NCI-H1105 (cell line): ENCODE data around the gene HARBI1.
A peak's percentile ranks its signal among the peaks of the same experiment; 100 is the strongest.

Source experiments
- DNase-seq: peaks from one replicate; lab custom pipeline; 2025; lab: John Stamatoyannopoulos, UW

Gene HARBI1, protein sequence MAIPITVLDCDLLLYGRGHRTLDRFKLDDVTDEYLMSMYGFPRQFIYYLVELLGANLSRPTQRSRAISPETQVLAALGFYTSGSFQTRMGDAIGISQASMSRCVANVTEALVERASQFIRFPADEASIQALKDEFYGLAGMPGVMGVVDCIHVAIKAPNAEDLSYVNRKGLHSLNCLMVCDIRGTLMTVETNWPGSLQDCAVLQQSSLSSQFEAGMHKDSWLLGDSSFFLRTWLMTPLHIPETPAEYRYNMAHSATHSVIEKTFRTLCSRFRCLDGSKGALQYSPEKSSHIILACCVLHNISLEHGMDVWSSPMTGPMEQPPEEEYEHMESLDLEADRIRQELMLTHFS

DNA sequence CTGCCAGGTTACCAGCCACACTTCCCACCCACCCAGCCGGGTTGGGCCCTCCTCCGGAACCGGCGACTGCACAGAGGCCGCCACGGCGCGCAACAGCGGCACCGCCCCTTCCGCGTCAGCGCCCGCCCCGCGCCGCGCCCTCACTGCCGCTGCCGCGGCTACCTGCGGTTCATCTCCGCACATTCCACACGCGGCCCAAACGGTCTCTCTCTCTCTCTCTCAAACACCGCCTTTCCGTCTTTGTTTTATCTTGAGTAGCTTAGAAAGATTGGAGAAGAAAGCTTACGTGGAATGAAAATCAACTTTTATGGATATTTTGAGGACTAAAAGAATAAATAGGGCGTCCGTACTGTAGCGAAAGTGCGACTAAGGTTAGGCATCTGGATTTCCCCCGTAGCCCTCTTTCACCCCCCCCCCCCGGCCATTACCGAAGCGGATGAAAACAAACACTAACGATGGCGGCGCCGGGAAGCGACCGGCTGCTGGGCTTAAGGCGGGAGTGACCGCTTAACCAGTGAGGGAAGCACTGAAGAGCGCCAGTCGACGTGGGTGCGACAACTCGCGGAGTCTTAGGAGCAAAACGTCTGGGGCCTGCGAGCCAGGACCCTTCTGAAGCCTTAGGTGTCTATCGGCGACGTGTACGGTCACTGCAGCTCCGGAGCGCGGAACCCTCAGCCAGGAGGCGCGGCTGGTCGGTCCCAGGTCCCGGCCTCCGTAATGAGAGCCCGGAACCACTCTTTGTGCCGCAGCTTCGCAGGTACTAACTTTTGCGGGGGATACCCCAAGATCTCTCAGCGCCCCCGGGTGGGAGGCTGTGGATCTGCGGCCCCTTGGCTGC lies at the start of gene HARBI1, which contains the start of gene ATG13:
TSS of gene HARBI1 (minus strand) at position 94 of the 838 bp plus-strand sequence. CDS start 990 bp downstream, outside the sequence.
TSS of gene ATG13 (plus strand) at position 420 of the 838 bp plus-strand sequence. CDS start 26,739 bp downstream, outside the sequence.
- peak; percentile 90 for DNase-seq

DNA sequence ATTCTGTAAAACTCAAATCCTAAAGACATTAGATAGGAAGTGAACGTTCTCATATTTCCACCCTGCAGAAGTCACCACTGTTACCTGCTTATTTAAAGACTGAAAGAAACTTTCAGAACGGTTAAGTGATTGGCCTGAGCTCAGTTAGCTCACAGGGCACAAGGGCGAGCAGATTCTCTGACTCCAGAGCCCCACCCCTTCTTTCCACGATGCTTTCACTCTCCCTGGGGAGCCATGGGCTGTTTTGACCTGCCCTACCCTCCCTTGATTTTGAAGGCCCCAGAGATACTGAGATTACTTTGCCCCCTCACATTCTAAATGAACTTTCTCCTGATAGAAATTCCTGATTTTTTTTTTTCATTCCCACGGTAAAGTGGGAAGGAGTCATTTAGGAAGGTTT lies 49.5 kb upstream of the HARBI1 start:
- DNase-seq, result no peak

DNA sequence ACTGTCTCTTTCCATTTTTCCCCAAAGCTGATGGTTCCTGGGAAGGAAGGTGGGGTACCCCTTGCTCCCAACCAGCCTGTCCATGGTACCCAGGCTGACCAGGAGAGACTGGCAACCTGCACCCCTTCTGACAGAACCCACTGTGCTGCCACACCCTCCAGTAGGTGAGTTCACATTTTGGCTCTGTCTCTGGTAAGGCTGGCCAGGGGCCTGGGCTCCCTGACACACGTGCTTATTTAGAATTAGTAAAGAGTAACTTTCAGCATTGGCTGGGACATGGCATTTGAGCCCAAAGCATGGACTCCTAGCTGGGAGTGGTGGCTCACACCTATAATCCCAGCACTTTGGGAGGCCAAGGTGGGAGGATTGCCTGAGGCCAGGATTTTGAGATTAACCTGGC lies 48.3 kb upstream of the HARBI1 start:
- DNase-seq, result no peak

DNA sequence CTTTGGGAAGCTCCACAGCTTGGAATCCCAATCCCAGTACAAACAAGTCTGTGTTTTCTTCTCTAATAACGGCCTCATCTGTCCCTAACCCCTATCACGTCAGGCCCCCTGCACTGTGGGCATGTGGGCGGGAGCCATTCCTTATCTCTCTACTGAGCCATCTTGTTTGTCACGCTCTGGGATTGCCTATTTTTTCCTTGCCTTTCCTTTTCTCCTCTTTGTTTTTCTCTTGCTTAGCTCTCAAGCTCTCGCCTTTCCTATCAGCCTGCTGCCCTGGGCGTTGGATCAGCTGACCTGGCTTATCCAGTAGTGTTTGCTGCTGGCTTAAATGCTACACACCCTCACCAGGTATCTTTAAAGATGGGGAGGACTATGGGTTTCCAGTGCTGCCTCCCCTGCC lies 47.6 kb upstream of the HARBI1 start:
- DNase-seq, result no peak

DNA sequence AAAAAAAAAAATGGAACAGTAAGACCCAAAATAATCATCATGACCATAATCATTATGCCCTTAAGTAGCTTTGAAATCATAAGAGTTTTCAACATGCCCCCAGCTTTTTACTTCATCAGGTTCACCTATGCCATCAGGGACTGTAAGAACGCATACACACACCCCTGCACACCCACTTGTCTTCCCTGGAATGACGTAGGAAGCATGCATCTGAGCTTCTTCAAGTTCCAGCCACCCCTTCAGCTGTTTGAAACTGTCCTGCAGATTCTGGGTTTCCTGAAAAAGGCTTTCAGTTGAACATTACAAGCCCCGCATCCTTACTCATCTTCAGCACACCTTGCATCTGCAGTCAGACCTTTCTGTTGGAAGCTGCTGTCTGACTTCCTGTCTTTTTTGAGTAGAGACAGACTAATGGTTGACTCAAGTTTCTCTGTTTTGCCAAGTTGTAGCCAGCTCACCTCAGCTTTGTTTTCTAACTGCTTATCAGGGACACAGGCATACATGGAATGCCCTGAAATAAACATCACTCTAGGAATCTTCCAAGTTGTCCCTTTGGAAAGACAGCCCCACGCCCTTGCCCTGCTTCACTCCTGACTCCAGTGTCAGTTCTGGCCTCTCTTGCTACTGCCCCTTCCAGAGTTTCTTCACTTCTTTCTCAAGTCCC lies 46.4 kb upstream of the HARBI1 start:
- no peak for DNase-seq

DNA sequence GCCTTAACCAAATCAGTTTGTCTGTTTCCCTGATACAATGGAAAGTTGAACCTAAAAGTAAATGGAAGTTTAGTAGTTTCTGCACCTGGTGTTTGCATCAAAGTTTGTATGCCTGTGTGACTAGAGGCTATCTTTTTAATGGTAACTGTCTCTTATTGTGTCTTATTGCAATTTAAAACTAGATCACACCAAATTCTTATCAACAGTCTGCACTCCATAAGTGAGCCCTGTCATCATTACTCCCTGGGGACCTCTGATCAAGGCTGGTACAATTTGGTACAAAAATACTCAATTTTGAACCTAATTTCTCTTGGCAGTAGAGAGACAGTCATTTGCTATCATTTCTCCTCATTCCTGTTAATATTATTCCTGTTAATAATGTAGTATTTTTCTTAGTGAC lies 45.3 kb upstream of the HARBI1 start:
- DNase-seq, result no peak

DNA sequence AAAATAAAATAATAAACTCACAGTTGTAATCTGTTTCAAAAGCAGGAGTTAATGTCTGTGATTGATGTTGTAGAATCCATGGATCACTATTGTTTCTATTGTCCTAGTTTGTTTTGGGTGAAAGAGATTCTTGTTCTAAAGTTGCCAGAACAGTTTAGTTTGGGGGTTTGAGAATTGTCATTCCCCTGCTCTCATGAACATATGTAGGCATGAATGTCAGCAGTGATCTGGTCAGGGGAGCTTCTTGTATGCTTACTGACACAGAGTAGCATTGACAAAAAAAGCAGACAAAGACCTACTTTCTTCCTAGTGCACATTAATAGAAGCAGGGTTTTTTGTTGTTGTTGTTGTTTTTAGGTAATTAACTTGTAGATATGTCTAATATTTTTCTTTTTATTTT lies 44.8 kb upstream of the HARBI1 start:
- DNase-seq, result no peak

DNA sequence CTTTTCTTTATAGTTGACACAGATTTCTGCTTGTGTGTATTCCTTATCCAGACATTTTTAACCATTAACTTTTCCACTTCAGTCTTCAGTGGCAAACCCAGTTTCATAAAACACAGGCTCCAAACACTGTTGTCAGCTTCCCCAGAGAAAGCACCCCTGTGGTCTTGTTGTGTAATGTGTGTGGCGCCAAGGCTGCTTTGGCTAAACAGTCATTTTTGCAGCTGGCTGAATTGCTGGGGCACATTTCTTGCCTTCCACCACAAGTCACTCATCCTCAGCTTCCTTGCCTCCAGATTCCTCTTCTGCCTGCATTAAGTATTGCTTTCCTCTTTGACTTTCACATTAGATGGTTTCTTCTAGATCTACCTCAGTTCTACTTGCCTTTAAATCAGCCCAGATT lies 42.9 kb upstream of the HARBI1 start:
- no peak for DNase-seq

DNA sequence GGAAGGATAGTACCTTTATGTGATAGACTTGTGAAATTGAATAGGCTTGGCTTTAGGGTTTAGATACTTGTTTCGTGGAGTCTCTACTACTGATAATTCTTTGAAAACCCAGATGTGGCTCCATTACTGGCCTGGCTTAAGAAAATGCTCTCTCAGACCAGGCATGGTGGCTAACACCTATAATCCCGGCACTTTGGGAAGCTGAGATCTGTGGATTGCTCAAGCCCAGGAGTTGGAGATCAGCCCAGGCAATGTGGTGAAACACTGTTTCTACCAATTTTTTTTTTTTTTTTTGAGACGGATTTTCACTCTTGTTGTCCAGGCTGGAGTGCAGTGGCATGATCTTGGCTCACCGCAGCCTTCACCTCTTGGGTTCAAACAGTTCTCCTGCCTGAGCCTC lies 41.2 kb upstream of the HARBI1 start:
- DNase-seq, result no peak

DNA sequence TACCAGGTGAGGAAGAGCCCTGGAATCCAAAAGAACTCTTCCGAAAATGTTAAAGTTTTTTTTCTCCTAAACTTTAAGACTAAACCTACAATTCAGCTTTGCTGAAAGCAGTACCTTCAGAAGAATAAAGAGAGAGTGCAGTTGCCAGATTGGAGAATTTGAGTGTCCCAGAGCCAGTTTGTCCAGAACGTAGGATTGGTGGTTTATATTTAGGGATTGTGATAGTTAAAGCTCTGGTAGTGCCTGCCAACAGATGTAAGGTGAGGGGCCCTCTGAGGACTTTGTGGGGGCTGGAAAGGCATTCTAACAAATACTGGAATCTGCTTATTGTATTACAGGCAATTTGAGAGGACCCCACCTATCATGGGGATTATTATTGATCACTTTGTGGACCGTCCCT lies 40.2 kb upstream of the HARBI1 start:
- no peak for DNase-seq

DNA sequence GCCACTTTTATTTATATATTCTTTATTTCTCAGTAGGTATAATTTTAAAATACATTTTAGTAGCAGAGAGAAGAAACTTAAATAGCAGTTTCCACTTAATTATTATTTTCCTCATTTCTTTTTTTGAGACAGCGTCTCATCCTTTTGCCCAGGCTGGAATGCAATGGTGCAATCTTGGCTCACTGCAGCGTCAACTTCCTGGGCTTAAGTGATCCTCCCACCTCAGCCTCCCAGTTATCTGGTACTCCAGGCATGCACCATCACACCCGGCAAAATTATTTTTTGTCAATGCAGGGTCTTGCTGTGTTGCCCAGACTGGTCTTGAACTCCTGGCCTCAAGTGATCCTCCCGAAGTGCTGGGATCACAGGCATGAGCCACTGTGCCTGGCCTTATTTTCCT lies 38.6 kb upstream of the HARBI1 start:
- DNase-seq, result no peak

DNA sequence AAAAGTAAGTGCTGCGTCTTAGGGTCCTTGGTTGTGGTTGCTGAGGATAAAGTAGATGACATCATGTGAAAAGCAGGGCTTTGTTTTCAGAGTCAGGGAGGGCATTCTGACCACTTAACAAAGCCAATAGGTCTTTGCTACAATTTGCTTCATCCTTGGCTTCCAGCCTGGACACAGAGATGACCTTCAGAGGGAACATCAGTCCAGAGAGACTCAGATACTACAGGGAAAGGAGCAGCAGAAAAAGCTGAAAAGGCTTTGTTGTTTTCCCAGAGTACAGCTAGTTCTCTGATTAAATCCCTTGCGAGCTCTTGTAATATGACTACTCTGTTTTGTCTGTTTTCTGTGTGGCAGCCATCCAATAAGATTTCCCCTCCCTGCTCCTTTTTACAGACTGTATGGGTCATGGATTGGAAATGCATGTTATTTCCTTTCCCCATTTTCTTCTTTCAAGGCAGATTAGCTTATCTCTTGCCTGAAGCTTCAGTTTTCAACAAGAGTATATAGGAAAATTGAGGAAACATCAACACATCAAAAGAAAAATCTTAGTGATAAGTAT lies 32.2 kb upstream of the HARBI1 start:
- no peak for DNase-seq

DNA sequence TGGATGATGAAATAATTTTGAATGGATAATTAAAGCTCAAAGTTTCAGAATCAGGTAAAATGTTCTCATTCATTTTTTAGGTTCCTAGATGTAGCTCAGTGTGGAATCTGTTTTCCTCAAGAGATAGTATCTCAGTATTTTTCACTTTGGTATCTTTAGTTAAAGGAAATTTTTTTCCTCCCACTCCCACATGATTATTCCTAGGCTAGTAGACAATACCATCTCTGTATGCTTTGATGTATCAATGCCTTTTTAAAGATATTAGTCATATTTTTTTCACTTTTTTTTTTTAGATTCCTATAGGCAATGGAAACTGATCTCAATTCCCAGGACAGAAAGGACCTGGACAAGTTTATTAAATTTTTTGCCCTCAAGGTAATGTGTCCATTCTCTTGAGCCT lies 27.0 kb upstream of the HARBI1 start:
- DNase-seq, result no peak

DNA sequence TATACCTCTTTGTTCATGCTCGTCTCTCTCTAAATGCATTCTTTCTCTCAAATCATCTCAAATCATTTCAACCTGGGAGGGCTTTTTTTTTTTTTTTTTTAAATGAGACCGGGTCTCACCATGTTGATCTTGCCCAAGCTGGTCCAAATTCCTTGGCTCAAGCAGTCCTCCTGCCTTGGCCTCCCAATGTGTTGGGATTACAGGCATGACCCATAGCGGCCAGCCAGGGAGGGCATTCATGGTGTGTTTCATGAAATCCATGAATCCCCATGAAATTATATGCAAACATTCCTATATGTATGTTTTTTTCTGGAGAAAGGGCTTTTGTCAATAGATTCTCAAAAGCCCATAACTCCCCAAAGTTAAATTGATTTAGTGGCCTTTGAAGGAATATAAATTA lies 26.5 kb upstream of the HARBI1 start:
- no peak for DNase-seq

DNA sequence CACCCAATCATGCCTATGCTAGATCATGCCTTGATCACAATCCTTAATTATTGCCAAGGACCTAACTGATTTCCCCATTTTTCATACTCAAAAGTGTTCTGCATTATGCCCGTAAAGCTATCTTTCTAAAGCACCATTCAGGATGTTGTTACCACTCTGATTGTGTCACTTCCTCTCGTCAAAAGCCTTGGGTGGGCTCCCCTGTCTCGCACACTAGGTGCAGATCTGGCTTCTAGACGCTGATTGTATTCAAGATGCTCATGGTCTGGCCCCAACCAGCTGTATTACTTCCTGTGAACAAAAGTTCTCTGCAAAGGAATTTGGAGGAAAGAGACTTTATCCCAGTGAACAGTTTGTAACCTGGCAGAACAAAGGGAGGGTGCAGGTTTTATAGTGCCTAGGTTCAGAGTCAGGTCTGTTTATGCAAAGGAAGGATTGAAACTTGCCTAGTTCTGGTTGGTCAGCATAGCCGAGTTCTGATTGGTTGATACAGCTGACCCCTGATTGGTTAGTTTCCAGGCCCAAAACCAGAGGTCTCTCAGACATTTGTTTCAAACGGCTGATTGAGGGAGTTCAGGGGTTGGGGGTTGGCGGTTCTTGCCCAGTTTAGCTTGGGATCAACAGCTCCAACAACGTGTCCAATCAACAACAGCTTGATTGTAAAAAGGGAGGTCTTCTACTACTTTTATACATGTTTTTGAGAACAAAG lies 25.8 kb upstream of the HARBI1 start:
- DNase-seq, result no peak

DNA sequence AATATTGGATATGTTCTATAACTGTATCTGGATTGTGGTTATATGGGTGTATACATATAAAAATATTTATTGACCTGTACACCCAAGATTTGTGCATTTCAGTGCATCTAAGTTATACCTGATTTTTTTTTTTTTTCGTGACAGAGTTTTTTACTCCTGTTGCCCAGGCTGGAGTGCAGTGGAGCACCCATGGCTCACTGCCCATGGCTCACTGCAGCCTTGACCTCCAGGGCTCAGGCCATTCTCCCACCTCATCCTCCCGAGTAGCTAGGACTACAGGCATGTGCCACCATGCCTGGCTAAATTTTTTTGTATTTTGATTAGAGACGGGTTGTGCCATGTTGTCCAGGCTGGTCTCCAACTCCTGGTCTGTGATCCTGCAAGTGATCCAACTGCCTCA lies 24.6 kb upstream of the HARBI1 start:
- no peak for DNase-seq

DNA sequence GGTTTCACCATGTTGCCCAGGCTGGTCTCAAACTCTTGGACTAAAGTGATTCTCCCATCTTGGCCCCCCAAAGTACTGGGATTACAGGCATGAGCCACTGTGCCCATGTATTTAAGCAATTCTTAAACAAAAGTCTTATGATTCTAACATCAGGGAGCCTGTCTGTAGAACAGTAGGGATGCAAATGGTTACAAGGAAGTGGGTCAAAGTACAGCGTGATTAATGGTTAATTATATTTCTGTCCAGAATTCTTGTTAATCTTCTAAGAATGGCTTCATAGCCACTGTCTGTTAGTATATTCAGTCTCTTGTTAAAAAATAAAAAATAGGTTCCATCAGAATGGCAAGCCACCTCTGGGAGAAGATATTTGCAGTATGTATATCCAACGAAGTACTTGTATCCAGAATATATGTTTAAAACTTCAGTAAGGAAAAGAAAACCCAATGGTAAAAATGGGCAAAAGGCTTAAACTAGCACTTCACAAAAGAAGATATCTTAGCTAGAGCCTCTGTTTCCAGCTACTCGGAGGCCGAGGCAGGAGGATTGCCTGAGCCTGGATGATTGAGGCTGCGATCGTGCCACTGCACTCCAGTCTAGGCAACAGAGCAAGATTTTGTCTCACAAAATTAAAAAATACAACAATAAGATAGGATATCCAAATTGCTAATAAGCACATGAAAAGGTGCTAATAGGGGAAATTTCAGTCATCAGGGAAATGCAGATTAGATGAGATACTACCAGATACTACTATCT lies 23.2 kb upstream of the HARBI1 start:
- DNase-seq, result no peak

DNA sequence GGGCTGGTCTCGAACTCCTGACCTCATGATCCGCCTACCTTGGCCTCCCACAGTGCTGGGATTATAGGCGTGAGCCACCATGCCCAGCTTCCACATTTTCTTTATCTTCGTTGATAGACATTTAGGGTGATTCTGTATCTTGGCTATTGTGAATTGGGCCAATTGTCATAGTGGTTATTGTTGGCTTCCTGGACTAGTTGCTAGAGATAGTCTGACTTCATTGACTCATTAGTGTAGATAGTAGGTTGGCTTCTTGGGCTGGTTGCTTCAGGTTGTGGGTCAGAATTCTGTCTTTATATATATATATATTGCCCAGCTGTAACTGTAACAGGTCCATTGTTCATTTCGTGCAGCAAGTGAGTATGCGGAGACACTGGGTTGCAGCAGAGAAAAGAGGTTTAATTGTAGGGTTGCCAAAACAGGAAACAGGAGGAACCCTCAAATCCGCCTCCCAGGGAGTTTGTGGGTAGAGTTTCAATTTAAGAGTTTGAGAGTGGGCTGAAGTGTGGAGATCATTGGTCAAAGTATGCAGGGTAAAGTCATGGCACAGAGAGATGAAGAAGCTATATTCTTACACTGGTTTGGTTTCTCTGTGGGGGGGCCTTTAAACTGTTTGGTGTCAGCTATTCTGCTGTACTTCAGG lies 22.3 kb upstream of the HARBI1 start:
- no peak for DNase-seq

DNA sequence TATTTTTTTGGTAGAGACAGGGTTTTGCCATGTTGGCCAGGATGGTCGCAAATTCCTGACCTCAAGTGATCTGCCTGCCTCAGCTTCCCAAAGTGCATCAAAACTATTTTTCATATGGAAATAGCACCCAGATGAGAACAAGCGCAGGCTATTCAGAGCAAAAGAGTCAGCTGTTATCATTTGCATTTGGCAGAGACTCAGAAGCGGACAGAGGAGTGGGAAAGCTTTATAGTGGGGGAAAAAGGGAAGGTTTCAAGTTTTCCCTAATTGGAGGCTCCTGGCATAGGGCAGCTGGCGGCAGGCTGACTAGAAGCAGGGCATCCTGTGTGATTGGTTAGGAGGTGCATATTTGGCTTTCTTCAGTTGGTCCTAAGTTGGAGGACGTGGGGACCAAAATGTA lies 20.5 kb upstream of the HARBI1 start:
- DNase-seq, result no peak

DNA sequence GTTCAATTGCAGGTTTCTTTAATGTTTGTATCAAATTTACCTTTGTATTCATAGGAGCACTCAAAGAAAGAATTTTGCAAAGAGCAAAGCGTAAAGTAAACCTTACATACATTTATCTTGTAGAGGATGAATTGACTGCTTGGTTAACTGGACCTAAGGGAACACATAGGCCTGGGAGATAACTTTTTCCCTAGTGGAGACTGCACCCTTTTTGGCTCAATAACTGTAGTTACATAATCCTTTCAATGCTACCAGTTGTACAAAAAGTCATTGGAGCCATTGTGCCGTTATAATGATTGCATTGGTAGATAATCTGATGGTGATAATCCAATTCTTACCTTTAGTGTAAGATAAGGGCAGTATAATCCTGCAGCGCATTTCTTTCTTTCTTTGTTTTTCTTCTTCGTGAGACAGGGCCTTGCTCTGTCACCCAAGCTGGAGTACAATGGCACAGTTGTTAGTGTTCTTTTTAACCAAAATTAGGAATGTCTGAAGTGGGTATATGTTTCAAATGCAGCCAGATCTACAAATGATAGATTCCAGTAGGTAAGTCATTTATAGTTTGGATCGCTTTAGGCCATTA lies 18.6 kb upstream of the HARBI1 start:
- no peak for DNase-seq
